ENCODE results near the gene PAOX. TPM values are rescaled to one million over a fixed set of nuclear protein-coding genes. Genes with fewer than 3 reads are reported as not detected.

The PAOX gene
- total and polyA plus RNA-seq, 2 experiments from 2014 or later, result 4.1 to 8.7 TPM

- Histone ChIP-seq H2AFZ (peak overlapping the region; percentile 80; the same call in 1 of the 2 replicates), H3K4me1 (ENCODE audit: insufficient read depth) (no peaks in the 10 kb centered on the region), H3K36me3 (ENCODE audit: insufficient read depth) (no peaks in the 10 kb centered on the region), H3K4me2 (peak overlapping the region; percentile 80), H3K79me2 (replicated peaks; ENCODE audit: insufficient read depth) (no peaks in the 10 kb centered on the region), H3K27me3 (ENCODE audit: insufficient read depth) (peaks cover 69% of the 10 kb centered on the region), H3K27ac (ENCODE audit: low read depth) (no peak overlapping the region), H3F3A (replicated peaks; ENCODE audit: low read depth) (0 out of 2 replicates have a peak, but pooled peaks cover 3% of the 10 kb centered on the region), H3K9me2 (ENCODE audit: insufficient read depth) (no peaks in the 10 kb centered on the region), H4K20me1 (replicated peaks; ENCODE audit: insufficient read depth) (no peaks in the 10 kb centered on the region), H3K4me3 (peak overlapping the region; percentile 60)
- ATAC-seq (peak; percentile 55), DNase-seq (ENCODE audit: low spot score) (peak; percentile 60)
- H3K27me3 Mint-ChIP-seq (ENCODE audit: insufficient read depth, low read depth, poor library complexity), result peaks cover 49% of the 10 kb centered on the region
- no peaks in the 10 kb centered on the region; the same call in 1 of the 3 replicates for H3K36me3 Mint-ChIP-seq (ENCODE audit: low read depth)
- no peaks in the 10 kb centered on the region; the same call in 1 of the 3 replicates for H3K4me1 Mint-ChIP-seq
- peak overlapping the region; percentile 70 for H3K4me3 Mint-ChIP-seq
- TF ChIP-seq EZH2phosphoT487 (IDR thresholded peaks at IDR 0.05; ENCODE audit: unreplicated experiment) (peak; percentile 52), EZH2 (IDR thresholded peaks at IDR 0.05; ENCODE audit: low read depth, unreplicated experiment) (peak; percentile 66), JUNB (IDR thresholded peaks at IDR 0.05; ENCODE audit: unreplicated experiment) (no peak), NANOG (IDR thresholded peaks at IDR 0.05; ENCODE audit: borderline replicate concordance) (no peak), ETS1 (IDR thresholded peaks at IDR 0.05) (no peak)
- TF ChIP-seq, protein P1, sequence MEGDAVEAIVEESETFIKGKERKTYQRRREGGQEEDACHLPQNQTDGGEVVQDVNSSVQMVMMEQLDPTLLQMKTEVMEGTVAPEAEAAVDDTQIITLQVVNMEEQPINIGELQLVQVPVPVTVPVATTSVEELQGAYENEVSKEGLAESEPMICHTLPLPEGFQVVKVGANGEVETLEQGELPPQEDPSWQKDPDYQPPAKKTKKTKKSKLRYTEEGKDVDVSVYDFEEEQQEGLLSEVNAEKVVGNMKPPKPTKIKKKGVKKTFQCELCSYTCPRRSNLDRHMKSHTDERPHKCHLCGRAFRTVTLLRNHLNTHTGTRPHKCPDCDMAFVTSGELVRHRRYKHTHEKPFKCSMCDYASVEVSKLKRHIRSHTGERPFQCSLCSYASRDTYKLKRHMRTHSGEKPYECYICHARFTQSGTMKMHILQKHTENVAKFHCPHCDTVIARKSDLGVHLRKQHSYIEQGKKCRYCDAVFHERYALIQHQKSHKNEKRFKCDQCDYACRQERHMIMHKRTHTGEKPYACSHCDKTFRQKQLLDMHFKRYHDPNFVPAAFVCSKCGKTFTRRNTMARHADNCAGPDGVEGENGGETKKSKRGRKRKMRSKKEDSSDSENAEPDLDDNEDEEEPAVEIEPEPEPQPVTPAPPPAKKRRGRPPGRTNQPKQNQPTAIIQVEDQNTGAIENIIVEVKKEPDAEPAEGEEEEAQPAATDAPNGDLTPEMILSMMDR (conservative IDR thresholded peaks at IDR 0.05; ENCODE audit: low read depth in 2 of 2), result no peak
- TF ChIP-seq, protein P2, sequence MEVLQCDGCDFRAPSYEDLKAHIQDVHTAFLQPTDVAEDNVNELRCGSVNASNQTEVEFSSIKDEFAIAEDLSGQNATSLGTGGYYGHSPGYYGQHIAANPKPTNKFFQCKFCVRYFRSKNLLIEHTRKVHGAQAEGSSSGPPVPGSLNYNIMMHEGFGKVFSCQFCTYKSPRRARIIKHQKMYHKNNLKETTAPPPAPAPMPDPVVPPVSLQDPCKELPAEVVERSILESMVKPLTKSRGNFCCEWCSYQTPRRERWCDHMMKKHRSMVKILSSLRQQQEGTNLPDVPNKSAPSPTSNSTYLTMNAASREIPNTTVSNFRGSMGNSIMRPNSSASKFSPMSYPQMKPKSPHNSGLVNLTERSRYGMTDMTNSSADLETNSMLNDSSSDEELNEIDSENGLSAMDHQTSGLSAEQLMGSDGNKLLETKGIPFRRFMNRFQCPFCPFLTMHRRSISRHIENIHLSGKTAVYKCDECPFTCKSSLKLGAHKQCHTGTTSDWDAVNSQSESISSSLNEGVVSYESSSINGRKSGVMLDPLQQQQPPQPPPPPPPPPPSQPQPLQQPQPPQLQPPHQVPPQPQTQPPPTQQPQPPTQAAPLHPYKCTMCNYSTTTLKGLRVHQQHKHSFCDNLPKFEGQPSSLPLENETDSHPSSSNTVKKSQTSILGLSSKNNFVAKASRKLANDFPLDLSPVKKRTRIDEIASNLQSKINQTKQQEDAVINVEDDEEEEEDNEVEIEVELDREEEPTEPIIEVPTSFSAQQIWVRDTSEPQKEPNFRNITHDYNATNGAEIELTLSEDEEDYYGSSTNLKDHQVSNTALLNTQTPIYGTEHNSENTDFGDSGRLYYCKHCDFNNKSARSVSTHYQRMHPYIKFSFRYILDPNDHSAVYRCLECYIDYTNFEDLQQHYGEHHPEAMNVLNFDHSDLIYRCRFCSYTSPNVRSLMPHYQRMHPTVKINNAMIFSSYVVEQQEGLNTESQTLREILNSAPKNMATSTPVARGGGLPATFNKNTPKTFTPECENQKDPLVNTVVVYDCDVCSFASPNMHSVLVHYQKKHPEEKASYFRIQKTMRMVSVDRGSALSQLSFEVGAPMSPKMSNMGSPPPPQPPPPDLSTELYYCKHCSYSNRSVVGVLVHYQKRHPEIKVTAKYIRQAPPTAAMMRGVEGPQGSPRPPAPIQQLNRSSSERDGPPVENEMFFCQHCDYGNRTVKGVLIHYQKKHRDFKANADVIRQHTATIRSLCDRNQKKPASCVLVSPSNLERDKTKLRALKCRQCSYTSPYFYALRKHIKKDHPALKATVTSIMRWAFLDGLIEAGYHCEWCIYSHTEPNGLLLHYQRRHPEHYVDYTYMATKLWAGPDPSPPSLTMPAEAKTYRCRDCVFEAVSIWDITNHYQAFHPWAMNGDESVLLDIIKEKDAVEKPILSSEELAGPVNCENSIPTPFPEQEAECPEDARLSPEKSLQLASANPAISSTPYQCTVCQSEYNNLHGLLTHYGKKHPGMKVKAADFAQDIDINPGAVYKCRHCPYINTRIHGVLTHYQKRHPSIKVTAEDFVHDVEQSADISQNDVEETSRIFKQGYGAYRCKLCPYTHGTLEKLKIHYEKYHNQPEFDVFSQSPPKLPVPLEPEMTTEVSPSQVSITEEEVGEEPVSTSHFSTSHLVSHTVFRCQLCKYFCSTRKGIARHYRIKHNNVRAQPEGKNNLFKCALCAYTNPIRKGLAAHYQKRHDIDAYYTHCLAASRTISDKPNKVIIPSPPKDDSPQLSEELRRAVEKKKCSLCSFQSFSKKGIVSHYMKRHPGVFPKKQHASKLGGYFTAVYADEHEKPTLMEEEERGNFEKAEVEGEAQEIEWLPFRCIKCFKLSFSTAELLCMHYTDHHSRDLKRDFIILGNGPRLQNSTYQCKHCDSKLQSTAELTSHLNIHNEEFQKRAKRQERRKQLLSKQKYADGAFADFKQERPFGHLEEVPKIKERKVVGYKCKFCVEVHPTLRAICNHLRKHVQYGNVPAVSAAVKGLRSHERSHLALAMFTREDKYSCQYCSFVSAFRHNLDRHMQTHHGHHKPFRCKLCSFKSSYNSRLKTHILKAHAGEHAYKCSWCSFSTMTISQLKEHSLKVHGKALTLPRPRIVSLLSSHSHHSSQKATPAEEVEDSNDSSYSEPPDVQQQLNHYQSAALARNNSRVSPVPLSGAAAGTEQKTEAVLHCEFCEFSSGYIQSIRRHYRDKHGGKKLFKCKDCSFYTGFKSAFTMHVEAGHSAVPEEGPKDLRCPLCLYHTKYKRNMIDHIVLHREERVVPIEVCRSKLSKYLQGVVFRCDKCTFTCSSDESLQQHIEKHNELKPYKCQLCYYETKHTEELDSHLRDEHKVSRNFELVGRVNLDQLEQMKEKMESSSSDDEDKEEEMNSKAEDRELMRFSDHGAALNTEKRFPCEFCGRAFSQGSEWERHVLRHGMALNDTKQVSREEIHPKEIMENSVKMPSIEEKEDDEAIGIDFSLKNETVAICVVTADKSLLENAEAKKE (CRISPR knock-in tag; IDR thresholded peaks at IDR 0.05), result no peak
- H3K27ac Mint-ChIP-seq, result no peak overlapping the region
- peaks cover 17% of the 10 kb centered on the region for H3K9me3 Mint-ChIP-seq
Measured at GRCh38 chr10:133334503-133335245, 44.4 kb upstream of the PAOX start.

All from GM23338 (cell line).